Ascending aorta (tissue), 2 donors: ENCODE data around the gene OLIG2. TPM values are rescaled to one million over a fixed set of nuclear protein-coding genes. Genes with fewer than 3 reads are reported as not detected.

Experiments
- DNase-seq, 2 donors: peaks; one replicate each; pipeline ENCODE4 v3.0.0-alpha.2; 2019; ENCODE audit warnings: low spot score in 2 of 2
- H3K27ac ChIP-seq, 2 donors: fragments of 200-600 bp; sonication (generic); one replicate each; pipeline ENCODE4 v1.5.1; 2016 to 2017; ENCODE audit warnings: mild to moderate bottlenecking in 1 of 2
- H3K27me3 ChIP-seq: fragments of 200-600 bp; sonication (generic); one replicate; pipeline ENCODE4 v1.5.1; 2017
- H3K36me3 ChIP-seq, 2 donors: fragments of 200-600 bp; sonication (generic); one replicate each; pipeline ENCODE4 v1.5.1; 2016
- H3K4me1 ChIP-seq, 2 donors: fragments of 200-600 bp; sonication (generic); one replicate each; pipeline ENCODE4 v1.5.1; 2016 to 2017; ENCODE audit warnings: mild to moderate bottlenecking in 1 of 2
- H3K4me3 ChIP-seq, 2 donors: fragments of 200-600 bp; sonication (generic); one replicate each; pipeline ENCODE4 v1.5.1; 2016 to 2017; ENCODE audit warnings: mild to moderate bottlenecking in 1 of 2
- H3K9me3 ChIP-seq, 2 donors: fragments of 200-600 bp; sonication (generic); one replicate each; pipeline ENCODE4 v1.5.1; 2016
- intact Hi-C: fragments of 100-400 bp; cut with DNase I; formaldehyde crosslinking; loops from one replicate; pipeline ENCODE4 v1.15.1; 2023
- total RNA-seq: library from RNA; depleted of rRNA; stranded (reverse); fragments of >200 nt; gene quantifications from one replicate; pipeline ENCODE4 v1.1.0, GENCODE V29; 2016
- TF ChIP-seq, protein P1 (sequence below), 3 experiments: fragments of 200-600 bp in 2 of 3; fragments of 450-650 bp in 1 of 3; sonication (generic) in 2 of 3; IDR thresholded peaks; one replicate each; pipeline ENCODE4 v1.5.1; 2016 to 2019; ENCODE audit warnings: antibody characterized with exemption in 3 of 3, mild to moderate bottlenecking in 1 of 3, moderate library complexity in 1 of 3

Gene OLIG2
- total RNA-seq, 1 donor from 2014 or later: not detected

GRCh38 chr21:33021150-33021549 lies 4.6 kb upstream of the OLIG2 start:
- TF ChIP-seq, protein P1, sequence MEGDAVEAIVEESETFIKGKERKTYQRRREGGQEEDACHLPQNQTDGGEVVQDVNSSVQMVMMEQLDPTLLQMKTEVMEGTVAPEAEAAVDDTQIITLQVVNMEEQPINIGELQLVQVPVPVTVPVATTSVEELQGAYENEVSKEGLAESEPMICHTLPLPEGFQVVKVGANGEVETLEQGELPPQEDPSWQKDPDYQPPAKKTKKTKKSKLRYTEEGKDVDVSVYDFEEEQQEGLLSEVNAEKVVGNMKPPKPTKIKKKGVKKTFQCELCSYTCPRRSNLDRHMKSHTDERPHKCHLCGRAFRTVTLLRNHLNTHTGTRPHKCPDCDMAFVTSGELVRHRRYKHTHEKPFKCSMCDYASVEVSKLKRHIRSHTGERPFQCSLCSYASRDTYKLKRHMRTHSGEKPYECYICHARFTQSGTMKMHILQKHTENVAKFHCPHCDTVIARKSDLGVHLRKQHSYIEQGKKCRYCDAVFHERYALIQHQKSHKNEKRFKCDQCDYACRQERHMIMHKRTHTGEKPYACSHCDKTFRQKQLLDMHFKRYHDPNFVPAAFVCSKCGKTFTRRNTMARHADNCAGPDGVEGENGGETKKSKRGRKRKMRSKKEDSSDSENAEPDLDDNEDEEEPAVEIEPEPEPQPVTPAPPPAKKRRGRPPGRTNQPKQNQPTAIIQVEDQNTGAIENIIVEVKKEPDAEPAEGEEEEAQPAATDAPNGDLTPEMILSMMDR (IDR thresholded peaks at IDR 0.05): no peak
- Histone ChIP-seq H3K27ac (no peak overlapping the region), H3K4me1 (no peaks in the 10 kb centered on the region), H3K36me3 (no peaks in the 10 kb centered on the region), H3K4me3 (no peak overlapping the region), H3K27me3 (no peaks in the 10 kb centered on the region), H3K9me3 (no peaks in the 10 kb centered on the region)
- no peak for DNase-seq
- intact Hi-C loops: no loop called here

DNA sequence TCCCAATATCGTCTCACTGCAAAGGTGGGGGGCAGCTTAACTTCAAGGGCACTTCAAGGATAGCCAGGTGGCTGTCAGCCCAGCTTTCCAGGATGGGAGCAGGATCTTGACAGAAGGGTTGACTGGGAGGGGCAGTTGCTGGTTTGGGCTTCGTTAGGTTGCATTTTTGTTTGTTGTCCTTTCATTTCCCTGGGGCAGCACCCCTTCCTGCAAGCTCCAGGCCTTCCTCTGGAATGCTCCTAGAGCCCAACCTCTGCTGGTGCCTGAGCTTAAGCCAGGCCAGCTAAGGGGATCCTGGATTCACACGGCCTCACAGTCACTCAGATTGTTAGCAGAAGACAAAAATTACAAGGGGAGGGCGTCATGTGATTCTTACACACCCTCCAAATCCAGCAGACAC lies 4.1 kb upstream of the OLIG2 start:
- TF ChIP-seq, protein P1 (IDR thresholded peaks at IDR 0.05): no peak
- H3K36me3 ChIP-seq: no peaks in the 10 kb centered on the region
- no peak overlapping the region for H3K27ac ChIP-seq
- H3K9me3 ChIP-seq: no peaks in the 10 kb centered on the region
- no peak for DNase-seq
- no peaks in the 10 kb centered on the region for H3K27me3 ChIP-seq
- intact Hi-C loops: no loop called here
- no peak overlapping the region for H3K4me3 ChIP-seq
- no peaks in the 10 kb centered on the region for H3K4me1 ChIP-seq

GRCh38 chr21:33022489-33022827 lies 3.3 kb upstream of the OLIG2 start:
- intact Hi-C loops: no loop called here
- no peaks in the 10 kb centered on the region for H3K9me3 ChIP-seq
- peaks cover 7% of the 10 kb centered on the region for H3K27me3 ChIP-seq
- H3K36me3 ChIP-seq: no peaks in the 10 kb centered on the region
- no peak overlapping the region for H3K4me3 ChIP-seq
- DNase-seq: no peak
- H3K27ac ChIP-seq: no peak overlapping the region
- TF ChIP-seq, protein P1 (IDR thresholded peaks at IDR 0.05): no peak
- no peaks in the 10 kb centered on the region for H3K4me1 ChIP-seq

- no peaks in the 10 kb centered on the region for H3K4me1 ChIP-seq
- H3K27me3 ChIP-seq: peaks cover 11% of the 10 kb centered on the region
- no peaks in the 10 kb centered on the region for H3K36me3 ChIP-seq
These were observed 2.7 kb upstream of the OLIG2 start for GRCh38 chr21:33022828-33023573.

GRCh38 chr21:33023574-33024200 lies 2.0 kb upstream of the OLIG2 start:
- intact Hi-C loops: no loop called here
- H3K27ac ChIP-seq: no peak overlapping the region
- H3K4me1 ChIP-seq: no peaks in the 10 kb centered on the region
- DNase-seq: no peak
- no peak overlapping the region for H3K4me3 ChIP-seq
- H3K9me3 ChIP-seq: no peaks in the 10 kb centered on the region
- TF ChIP-seq, protein P1 (IDR thresholded peaks at IDR 0.05): no peak
- no peaks in the 10 kb centered on the region for H3K36me3 ChIP-seq
- H3K27me3 ChIP-seq: peaks cover 11% of the 10 kb centered on the region

More at GRCh38 chr21:33022828-33023573, 2.7 kb upstream of the OLIG2 start:
- no peak for DNase-seq
- H3K4me3 ChIP-seq: no peak overlapping the region
- no peak overlapping the region for H3K27ac ChIP-seq
- TF ChIP-seq, protein P1 (IDR thresholded peaks at IDR 0.05): no peak
- H3K9me3 ChIP-seq: no peaks in the 10 kb centered on the region
- intact Hi-C loops: no loop called here
